Measurements from ENCODE around the gene PCNT.
"Not testable (repeated sequence)": the region's sequence is repeated elsewhere in the genome, so short reads cannot be mapped to it uniquely, and the experiment has no call there.

PCNT gene

DNA sequence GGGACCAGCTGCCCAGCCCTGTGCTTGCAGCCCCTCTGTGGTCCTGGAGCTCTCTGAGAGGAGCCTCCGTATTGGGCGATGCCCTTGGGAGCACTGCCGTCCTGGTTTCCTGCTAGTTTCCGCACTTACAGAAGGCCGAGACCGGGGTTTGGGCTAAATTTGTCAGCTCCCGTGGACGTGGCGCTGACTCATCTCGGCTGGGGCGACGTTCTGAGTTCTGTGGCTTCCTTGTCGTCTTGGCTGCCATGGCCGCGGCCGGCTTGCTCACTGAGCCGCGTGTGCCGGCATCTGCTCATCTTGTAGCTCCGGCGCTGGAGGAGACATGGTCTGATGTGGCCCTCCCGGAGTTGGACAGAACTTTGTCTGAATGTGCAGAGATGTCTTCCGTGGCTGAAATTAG, 64.9 kb downstream of the PCNT start:
- no peak for DNase-seq

DNA sequence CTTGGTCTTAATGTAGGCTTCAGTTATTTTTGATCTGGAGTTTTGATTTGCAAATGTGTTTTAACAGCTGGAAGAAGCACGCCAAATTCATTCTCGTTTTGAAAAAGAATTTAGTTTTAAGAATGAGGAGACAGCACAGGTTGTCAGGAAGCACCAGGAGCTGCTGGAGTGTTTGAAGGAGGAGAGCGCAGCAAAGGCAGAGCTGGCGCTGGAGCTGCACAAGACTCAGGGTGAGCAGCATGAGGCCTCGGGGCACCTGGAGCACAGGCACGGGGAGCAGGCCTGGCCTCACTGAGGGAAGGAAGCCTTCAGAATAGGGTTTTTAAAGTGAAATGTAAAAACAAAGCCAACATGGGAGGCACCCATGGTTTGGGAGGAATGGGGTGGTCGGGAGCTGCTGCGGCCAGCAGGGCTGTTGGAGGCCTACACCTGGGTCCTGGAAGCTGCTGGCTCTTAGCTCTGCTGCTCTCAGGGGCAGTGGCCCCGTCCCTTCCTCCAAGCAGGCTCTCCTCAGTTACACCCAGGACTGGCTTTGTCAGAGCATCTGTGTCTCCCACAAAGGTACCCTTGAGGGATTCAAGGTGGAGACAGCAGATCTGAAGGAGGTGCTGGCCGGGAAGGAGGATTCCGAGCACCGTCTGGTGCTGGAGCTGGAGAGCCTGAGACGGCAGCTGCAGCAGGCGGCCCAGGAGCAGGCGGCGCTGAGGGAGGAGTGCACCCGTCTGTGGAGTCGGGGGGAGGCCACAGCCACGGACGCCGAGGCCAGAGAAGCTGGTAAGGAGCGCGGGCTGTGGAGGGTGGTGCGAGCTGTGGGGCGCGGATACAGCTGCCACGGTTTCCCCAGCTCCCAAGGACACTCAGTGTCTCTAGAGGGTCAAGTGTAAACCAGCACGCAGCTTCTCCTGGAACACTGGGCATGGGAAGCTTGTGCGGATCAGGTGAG, 66.9 kb downstream of the PCNT start:
- DNase-seq: no peak

DNA sequence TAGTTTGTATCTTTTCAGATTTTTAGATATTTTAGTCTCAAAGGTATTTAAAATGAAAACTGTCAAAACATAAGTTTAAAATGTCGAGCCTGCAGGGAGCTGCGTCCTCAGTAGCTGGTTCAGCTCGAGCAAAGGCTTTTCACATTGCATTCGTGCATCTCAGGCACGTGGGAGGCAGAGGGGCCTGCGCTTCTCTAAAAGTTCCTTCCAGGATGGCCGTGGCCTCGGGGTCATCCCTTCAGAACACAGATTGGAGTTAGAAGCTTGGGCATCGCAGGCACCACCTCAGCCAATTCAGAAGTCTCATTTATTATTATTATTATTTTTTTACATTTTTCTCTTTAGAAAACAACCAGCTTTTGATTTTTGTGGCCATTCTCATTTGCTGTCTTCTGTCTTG, 67.8 kb downstream of the PCNT start:
- no peak for DNase-seq

DNA sequence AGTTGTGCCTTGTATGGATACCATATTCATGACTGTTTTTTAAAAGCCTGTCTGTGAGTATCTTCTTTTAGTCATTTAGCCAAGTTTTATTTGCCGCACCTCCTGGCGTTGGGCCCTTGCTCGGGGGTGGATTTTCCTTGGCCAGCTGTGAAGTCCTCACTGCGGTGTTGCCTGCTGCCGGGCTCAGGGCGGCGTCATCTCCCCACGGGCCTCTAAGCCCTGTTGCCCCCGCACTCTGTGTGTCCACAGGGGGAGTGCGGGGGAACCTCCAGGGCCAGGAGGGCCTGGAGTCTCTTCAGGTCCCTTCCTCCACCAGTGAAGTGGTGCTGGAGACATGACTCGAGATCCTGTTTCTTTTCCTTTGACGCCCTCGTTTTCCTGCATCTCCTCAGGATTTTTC, 69.0 kb downstream of the PCNT start:
- no peak for DNase-seq

DNA sequence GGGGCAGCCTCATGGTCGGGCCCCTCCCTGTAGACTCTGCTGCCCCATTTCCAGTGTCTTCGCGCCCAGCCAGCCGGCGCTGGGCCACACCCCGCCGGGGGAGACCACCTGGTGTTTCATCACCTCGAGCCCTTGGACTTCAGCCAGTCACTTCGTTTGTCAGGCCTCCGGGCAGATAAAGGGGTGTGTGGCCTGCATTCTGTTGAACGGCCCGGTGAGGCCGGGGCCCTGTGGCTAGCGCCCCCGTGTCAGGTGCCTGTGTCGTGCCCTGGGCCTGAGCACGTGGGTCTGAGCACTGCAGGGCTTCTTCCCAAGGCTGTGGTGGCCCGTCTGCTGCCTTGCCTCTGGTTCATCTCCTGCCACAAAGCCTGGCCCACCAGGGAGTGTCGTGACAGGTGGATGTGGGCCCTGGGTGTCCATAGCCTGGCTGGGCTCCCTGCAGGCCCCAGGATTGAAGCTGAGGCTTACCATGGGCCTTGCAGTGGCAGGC, 69.5 kb downstream of the PCNT start:
- DNase-seq: no peak

DNA sequence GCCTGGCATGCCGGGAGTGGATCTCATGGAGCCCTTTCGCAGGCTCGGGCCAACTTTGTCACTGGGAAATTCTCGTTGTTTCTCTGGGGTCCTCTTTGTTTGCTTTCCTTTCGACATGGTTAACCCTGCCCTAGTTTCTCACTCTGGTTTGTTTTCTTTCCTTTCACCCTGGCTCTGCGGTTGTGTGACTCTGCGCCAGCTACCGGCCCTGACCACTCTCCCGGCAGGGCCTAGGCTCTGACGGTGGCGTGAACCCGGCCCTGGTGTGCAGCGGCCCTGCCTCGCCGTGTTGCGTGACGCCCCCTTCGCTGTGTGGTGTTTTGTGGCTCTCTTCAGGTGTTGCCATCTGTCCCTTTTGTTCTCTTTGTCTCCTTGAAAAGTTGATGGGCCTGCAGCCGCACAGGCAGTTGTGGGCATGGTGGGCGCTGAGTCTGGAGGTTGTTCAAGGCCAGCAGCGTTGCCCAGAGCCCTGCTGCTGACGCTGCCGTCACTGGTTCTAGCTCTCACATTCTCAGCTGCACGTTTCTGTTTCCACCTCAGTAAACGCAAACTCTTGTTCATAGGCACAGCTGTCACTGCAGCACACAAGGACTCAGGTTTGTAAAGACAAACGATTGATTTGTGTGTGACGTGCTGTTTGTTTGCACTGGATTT, 70.1 kb downstream of the PCNT start:
- no peak for DNase-seq

DNA sequence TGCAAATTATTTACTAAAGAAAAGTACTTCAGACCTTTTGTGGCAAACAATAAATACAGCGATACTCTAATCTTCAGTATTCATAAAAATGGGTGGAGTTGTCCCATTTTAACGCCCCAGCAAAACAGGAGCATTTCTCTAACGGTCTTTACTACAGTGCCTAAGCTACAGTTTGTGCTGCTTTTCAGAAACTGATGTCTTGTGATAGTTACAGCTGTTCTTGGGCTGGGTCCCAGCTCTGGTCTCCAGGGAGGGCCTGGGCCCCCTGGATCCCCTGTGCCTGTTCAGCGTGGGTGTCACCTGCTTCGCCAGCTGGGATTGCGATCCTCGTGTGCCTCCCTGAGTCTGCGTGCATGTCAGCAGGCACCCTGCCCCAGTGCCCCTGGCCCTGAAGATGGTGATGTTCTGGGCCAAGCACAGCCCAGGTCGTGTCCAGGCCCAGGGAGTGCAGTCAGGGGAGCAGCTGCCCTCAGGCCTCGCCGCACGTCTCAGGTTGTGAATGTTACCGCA, 70.7 kb downstream of the PCNT start:
- DNase-seq: no peak

DNA sequence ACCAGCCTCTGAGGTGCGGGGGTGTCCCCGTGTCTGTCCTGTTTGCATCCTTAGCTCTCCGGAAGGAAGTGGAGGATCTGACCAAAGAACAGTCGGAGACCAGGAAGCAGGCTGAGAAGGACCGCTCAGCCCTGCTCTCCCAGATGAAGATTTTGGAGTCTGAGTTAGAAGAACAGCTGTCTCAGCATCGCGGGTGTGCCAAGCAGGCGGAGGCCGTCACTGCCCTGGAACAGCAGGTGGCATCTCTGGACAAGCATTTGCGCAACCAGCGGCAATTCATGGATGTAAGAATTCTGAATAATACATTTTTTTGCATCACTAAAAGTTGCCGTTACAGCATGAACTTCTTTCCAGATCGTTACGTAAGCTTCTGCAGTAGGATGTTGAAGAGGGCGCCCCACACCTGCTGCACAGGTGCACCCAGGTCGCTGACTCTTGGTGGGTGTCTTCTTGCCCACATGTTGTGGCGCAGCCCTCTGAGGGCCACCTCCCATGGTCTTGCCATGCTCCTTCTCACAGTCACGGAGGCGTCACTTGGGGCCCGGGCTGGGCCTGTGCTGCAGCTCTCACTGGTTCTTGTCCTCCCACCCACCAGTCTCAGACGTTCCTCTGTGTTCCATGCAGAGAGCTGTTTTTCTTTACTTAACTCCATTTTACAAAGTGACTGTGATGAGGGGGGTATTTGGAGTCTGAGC, 73.4 kb downstream of the PCNT start:
- no peak for DNase-seq

DNA sequence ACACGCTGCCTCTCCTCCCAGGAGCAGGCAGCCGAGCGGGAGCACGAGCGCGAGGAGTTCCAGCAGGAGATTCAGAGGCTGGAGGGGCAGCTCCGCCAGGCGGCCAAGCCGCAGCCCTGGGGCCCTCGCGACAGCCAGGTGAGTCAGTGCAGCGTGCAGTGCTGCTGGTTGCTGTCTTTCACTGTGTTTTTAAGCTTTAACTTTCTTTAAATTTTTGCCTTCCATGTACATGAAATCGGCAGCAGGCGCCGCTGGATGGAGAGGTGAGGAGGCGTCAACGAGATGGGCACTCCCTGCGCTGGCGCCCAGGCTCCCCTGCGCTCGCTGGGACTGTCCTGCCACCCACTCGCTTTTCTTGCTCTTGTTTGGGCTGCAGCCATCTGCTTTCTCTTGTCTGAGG, 74.0 kb downstream of the PCNT start:
- DNase-seq: no peak

DNA sequence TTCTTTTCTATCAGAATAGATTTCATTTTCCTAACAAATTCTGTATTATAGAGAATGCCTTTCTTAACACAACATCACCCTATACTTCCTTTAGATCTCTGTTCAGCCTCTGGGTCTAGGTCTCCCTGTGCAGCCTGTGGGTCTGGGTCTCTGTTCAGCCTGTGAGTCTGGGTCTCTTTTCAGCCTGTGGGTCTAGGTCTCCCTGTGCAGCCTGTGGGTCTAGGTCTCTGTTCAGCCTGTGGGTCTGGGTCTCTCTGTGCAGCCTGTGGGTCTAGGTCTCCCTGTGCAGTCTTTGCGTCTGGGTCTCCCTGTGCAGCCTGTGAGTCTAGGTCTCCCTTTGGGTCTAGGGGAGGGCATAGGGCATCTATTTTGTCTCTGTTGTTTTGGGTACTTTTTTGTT, 75.2 kb downstream of the PCNT start:
- no peak for DNase-seq

DNA sequence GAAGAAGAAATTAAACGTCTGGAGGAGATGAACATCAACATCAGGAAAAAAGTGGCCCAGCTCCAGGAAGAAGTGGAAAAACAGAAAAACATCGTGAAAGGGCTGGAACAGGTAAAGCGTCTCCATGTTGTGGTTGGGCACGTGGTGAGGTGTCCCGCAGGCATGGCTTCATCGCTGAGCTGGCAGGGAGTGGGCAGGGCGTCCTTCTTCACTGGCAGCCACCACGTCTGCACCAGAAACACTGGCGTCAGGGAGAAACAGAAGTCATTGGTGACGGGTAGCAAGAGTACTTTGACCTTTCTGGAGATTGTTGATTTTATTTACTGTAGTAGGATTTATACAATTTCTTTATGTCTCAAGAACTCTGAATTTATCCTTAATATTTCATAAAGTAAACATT, 75.7 kb downstream of the PCNT start:
- DNase-seq: no peak

DNA sequence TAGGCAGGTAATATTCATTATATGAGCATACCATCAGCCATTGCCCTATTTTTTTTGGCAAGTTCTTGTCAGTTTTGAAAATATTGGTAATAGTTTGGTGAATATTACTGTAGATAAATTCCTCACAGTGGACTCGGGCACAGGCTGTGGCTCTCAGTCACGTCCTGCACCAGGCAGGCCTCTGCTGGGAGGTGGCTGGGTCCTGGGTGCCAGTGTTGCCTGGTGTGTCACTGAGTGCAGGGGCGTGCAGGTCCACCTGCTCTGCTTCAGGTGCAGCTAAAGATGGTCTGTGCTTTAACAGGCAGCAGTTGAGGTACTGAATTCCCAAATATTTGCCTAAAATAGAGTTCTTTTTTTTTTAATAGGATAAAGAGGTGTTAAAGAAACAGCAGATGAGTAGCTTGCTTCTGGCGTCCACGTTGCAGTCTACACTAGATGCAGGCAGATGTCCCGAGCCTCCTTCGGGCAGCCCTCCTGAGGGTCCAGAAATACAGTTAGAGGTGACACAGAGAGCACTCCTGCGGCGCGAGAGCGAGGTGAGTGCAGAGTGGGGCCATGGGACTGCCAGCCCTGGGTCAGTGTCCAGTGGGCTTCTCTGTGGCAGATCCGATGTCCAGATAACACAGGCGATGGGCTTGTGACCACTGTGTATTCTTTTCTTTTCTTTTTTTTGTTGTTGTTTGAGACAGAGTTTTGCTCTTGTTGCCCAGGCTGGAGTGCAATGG, 77.4 kb downstream of the PCNT start:
- no peak for DNase-seq

DNA sequence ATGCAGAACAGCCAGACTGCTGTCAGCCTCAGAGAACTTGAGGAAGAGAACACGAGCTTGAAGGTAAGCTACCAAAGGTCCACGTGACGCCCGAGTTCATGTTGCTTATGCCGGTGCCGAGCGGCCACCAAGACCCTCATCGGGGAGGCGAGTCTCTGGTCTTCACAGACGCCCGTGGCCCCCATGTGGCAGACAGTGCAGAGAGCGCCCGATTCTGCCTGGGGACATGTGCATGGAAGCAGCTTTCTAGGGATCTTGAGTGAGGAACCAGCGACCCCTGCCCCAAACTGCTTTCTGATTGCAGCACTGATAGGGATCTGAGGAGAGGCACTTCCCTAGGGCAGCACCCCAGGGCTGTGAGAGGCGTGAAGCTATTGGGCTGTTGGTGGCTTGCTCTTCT, 78.5 kb downstream of the PCNT start:
- no peak for DNase-seq

DNA sequence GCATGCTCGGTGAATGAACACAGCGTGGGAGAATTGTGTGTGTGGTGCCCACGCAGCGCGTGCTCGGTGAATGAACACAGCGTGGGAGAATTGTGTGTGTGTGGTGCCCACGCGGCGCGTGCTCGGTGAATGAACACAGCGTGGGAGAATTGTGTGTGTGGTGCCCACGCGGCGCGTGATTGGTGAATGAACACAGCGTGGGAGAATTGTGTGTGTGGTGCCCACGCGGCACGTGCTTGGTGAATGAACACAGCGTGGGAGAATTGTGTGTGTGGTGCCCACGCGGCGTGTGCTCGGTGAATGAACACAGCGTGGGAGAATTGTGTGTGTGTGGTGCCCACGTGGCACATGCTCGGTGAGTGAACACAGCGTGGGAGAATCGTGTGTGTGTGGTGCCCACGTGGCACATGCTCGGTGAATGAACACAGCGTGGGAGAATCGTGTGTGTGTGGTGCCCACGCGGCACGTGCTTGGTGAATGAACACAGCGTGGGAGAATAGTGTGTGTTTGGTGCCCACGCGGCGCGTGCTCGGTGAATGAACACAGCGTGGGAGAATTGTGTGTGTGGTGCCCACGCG, 79.4 kb downstream of the PCNT start:
- DNase-seq: not testable (repeated sequence)

DNA sequence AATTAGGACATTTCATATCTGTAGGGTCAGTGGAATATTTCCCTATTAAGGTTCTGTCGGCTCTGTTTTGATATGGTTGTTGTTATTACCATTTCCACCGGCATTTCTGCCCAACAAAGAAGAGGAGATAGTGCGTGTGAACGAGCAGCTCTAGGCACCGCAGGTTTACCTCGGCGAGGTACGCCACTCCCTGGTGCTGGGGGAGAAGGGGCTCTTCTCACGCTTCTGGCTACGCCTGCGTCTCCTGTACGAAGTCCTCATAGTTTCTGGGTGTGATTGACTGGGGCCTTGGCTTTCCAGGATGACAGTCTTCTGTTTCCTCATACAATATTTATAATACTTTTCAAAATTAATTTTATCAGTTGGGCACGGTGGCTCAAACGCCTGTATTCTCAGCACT, 80.3 kb downstream of the PCNT start:
- DNase-seq: no peak

DNA sequence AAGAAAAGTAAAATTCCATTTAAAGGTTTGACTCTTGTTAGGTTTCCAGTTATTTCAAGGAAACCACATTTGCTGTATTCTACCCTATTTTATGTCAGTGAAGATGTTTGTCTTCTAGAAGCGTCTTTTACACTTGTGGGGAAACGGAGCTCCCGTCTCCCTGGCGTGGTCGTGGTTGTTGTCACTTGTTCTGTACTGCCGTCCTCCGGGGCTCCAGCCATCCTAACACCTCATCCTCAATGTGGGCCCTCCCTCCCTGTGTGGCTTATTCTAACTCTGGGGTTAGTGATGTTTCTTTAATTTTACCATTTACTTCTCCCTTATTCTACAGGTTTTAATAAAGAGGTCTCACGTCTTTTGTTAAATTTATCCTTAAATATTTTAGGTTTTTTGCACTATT, 82.0 kb downstream of the PCNT start:
- no peak for DNase-seq

DNA sequence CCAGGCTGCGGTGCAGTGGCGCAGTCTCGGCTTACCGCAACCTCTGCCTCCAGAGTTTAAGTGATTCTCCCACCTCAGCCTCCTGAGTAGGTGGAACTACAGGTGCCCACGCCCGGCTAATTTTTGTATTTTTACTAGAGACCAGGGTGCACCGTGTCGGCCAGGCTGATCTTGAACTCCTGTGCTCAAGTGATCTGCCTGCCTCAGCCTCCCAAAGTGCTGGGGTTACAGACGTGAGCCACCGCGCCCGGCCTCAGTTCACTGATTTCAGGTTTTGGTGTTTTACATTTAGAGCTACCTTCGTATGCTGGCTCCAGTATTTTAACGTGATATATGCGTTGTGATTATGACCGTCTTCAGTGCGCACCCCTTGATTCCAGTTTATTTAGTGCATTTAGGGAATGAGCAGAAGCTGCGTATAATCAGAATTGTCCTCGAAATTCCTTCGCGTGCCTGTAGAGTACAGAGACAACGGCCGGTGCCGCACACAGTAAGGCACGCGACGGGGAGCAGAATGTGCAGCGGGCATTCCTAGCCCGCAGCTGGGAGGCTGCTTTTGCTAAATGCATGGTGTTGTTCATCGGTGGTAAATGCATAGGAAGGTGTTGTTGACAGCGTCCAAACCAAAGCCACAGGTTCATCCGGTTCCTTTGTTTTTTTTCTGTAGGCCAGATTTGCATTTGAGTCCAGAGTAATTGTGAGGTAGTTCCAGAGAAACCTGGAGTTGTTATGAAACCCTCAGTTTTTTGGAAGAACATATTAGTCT, 85.9 kb downstream of the PCNT start:
- DNase-seq: no peak

DNA sequence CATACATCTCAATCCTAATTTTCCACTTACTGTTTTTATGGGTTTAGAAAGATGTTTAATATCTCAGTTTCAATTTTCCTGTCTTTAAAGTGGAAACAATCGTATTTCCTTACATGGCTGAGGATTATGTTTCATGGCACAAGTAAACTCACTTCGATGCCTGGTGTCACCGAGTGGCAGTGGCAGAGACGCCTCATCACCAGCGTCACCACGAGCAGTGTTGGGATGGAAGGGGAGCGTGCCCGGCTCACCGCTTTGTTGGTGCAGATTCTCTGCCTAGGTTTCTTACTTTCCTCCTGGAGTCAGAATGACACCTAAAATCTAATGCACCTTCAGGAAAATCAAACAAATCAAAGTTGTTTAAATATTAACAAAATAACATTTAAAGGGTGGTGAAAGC, 86.6 kb downstream of the PCNT start:
- DNase-seq: no peak

DNA sequence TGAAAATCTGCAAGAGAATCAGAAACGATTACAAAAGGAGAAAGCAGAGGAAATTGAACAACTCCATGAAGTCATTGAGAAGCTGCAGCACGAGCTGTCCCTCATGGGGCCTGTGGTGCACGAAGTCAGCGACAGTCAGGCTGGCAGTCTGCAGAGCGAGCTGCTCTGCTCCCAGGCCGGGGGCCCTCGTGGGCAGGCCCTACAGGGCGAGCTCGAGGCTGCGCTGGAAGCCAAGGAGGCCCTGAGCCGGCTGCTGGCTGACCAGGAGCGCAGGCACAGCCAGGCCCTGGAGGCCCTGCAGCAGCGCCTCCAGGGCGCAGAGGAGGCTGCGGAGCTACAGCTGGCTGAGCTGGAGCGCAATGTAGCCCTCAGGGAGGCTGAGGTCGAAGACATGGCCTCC, 87.3 kb downstream of the PCNT start:
- no peak for DNase-seq

DNA sequence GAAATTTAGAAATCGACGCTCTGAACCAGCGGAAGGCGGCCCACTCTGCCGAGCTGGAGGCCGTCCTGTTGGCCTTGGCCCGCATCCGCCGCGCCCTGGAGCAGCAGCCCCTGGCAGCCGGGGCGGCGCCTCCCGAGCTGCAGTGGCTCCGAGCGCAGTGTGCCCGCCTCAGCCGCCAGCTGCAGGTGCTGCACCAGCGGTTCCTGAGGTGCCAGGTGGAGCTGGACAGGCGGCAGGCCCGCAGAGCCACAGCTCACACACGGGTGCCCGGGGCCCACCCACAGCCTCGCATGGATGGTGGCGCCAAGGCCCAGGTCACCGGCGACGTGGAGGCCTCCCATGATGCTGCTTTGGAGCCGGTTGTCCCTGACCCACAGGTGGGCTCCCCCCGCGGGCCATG, 87.7 kb downstream of the PCNT start:
- no peak for DNase-seq

DNA sequence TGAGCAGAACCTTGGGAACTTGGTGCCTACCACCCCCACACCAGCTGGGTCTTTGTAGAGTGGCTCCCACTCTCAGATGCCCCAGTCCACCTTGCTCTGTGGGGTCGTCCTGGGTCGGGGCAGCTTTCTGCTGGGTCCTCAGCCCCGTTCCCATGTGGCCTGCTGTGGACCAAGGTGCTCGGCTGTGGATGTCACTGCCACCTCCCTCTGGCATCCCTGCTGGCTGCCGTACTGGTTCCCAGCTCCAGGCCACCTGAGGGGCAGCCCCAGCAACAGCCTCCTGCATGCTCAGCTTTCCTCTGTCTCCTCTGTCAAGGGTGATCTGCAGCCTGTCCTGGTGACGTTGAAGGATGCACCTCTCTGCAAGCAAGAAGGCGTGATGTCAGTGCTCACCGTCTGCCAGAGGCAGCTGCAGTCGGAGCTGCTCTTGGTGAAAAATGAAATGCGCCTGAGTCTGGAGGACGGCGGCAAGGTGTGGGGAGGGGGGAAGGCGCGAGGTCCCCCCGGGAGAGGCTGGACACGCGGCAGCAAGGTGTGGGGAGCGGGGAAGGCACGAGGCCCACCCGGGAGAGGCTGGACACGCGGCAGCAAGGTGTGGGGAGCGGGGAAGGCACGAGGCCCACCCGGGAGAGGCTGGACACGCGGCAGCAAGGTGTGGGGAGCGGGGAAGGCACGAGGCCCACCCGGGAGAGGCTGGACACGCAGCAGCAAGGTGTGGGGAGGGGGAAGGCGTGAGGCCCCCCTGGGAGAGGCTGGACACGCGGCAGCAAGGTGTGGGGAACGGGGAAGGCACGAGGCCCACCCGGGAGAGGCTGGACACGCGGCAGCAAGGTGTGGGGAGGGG, 88.8 kb downstream of the PCNT start:
- DNase-seq: no peak

Measured in activated naive CD4-positive, alpha-beta T cell (primary cell).